HEK293 (cell line): ENCODE measurements around the gene ATP5IF1.
A peak's percentile ranks its signal among the peaks of the same experiment; 100 is the strongest.

Experiments used
- HIC1 ChIP-seq: fragments of 450-650 bp; formaldehyde crosslinking; IDR thresholded peaks from 2 replicates; pipeline ENCODE4 v1.5.1; 2016; ENCODE audit warnings: missing biosample characterization, missing genetic modification characterization
- KLF16 ChIP-seq: fragments of 450-650 bp; formaldehyde crosslinking; IDR thresholded peaks from 2 replicates; pipeline ENCODE4 v1.5.1; 2017; ENCODE audit warnings: missing biosample characterization, missing genetic modification characterization
- SCRT1 ChIP-seq: fragments of 450-650 bp; formaldehyde crosslinking; IDR thresholded peaks from 2 replicates; pipeline ENCODE4 v1.5.1; 2016; ENCODE audit warnings: missing biosample characterization, missing genetic modification characterization, borderline replicate concordance
- SP3 ChIP-seq: fragments of 450-650 bp; formaldehyde crosslinking; IDR thresholded peaks from 2 replicates; pipeline ENCODE4 v1.5.1; 2016; ENCODE audit warnings: missing biosample characterization, missing genetic modification characterization
- TRIM28 ChIP-seq: IDR thresholded peaks from 2 replicates; pipeline ENCODE4 v1.6.1; 2011; ENCODE audit warnings: low read length, control low read depth, borderline replicate concordance
- YY2 ChIP-seq: fragments of 450-650 bp; formaldehyde crosslinking; IDR thresholded peaks from 2 replicates; pipeline ENCODE4 v1.5.1; 2016; ENCODE audit warnings: missing biosample characterization, missing genetic modification characterization
- ZIC2 ChIP-seq: fragments of 450-650 bp; formaldehyde crosslinking; IDR thresholded peaks from 2 replicates; pipeline ENCODE4 v1.5.1; 2016; ENCODE audit warnings: missing biosample characterization, missing genetic modification characterization
- ZNF211 ChIP-seq: fragments of 450-650 bp; formaldehyde crosslinking; IDR thresholded peaks from 2 replicates; pipeline ENCODE4 v1.5.1; 2016; ENCODE audit warnings: low read depth, missing biosample characterization, missing genetic modification characterization
- ZNF214 ChIP-seq: fragments of 450-650 bp; formaldehyde crosslinking; IDR thresholded peaks from 2 replicates; pipeline ENCODE4 v1.5.1; 2017; ENCODE audit warnings: missing biosample characterization, mild to moderate bottlenecking, missing genetic modification characterization, borderline replicate concordance
- ZNF221 ChIP-seq: fragments of 450-650 bp; formaldehyde crosslinking; IDR thresholded peaks from 2 replicates; pipeline ENCODE4 v1.5.1; 2017; ENCODE audit warnings: missing biosample characterization, missing genetic modification characterization, borderline replicate concordance
- ZNF362 ChIP-seq: fragments of 450-650 bp; formaldehyde crosslinking; IDR thresholded peaks from 2 replicates; pipeline ENCODE4 v1.5.1; 2016; ENCODE audit warnings: missing biosample characterization, missing genetic modification characterization
- ZNF398 ChIP-seq: fragments of 450-650 bp; formaldehyde crosslinking; IDR thresholded peaks from 2 replicates; pipeline ENCODE4 v1.5.1; 2017; ENCODE audit warnings: missing biosample characterization, missing genetic modification characterization
- ZNF404 ChIP-seq: fragments of 450-650 bp; formaldehyde crosslinking; IDR thresholded peaks from 2 replicates; pipeline ENCODE4 v1.5.1; 2017; ENCODE audit warnings: missing biosample characterization, missing genetic modification characterization
- ZNF423 ChIP-seq: fragments of 450-650 bp; formaldehyde crosslinking; IDR thresholded peaks from 2 replicates; pipeline ENCODE4 v1.5.1; 2016; ENCODE audit warnings: missing biosample characterization, missing genetic modification characterization
- ZNF449 ChIP-seq: fragments of 450-650 bp; formaldehyde crosslinking; IDR thresholded peaks from 2 replicates; pipeline ENCODE4 v1.5.1; 2017; ENCODE audit warnings: missing biosample characterization, mild to moderate bottlenecking, missing genetic modification characterization, moderate library complexity
- ZNF521 ChIP-seq: fragments of 450-650 bp; formaldehyde crosslinking; IDR thresholded peaks from 2 replicates; pipeline ENCODE4 v1.5.1; 2017; ENCODE audit warnings: missing biosample characterization, mild to moderate bottlenecking, missing genetic modification characterization
- ZNF561 ChIP-seq: fragments of 450-650 bp; IDR thresholded peaks from 2 replicates; pipeline ENCODE4 v1.5.1; 2018; ENCODE audit warnings: missing biosample characterization, missing genetic modification characterization, borderline replicate concordance
- ZNF585B ChIP-seq: fragments of 450-650 bp; formaldehyde crosslinking; IDR thresholded peaks from 2 replicates; pipeline ENCODE4 v1.5.1; 2016; ENCODE audit warnings: missing biosample characterization, missing genetic modification characterization
- ZNF629 ChIP-seq: fragments of 450-650 bp; formaldehyde crosslinking; IDR thresholded peaks from 2 replicates; pipeline ENCODE4 v1.5.1; 2017; ENCODE audit warnings: missing biosample characterization, missing genetic modification characterization
- ZNF664 ChIP-seq: fragments of 450-650 bp; formaldehyde crosslinking; IDR thresholded peaks from 2 replicates; pipeline ENCODE4 v1.5.1; 2016; ENCODE audit warnings: missing biosample characterization, missing genetic modification characterization
- ZNF704 ChIP-seq: fragments of 450-650 bp; formaldehyde crosslinking; IDR thresholded peaks from 2 replicates; pipeline ENCODE4 v1.5.1; 2016; ENCODE audit warnings: missing biosample characterization, missing genetic modification characterization
- ZNF792 ChIP-seq: fragments of 450-650 bp; formaldehyde crosslinking; IDR thresholded peaks from 2 replicates; pipeline ENCODE4 v1.5.1; 2016; ENCODE audit warnings: missing biosample characterization, missing genetic modification characterization
- ZSCAN23 ChIP-seq: fragments of 450-650 bp; formaldehyde crosslinking; IDR thresholded peaks from 2 replicates; pipeline ENCODE4 v1.5.1; 2016; ENCODE audit warnings: missing biosample characterization, missing genetic modification characterization

Gene ATP5IF1

GRCh38 chr1:28247612-28248272 lies 11.8 kb downstream of the ATP5IF1 start (continued):
- no peak for TF ChIP-seq YY2 (tag by site-specific recombination)
- TF ChIP-seq ZNF521 (tag by site-specific recombination) = no peak
- no peak for TF ChIP-seq TRIM28
- TF ChIP-seq ZNF398 (tag by site-specific recombination) = no peak
- no peak for TF ChIP-seq ZNF214 (tag by site-specific recombination)
- no peak for TF ChIP-seq SP3
- TF ChIP-seq ZNF221 = no peak
- TF ChIP-seq ZSCAN23 (tag by site-specific recombination) = 0 out of 2 replicates have a peak, but pooled peaks have one; percentile 34
- no peak for TF ChIP-seq KLF16 (tag by site-specific recombination)
- no peak for TF ChIP-seq ZNF449 (tag by site-specific recombination)
- no peak for TF ChIP-seq SCRT1
- no peak for TF ChIP-seq ZNF585B (tag by site-specific recombination)
- no peak for TF ChIP-seq ZNF404
- TF ChIP-seq ZNF664 = peak; percentile 5
- TF ChIP-seq ZNF561 (tag by site-specific recombination) = 0 out of 2 replicates have a peak, but pooled peaks have one; percentile 27
- no peak for TF ChIP-seq HIC1 (tag by site-specific recombination)
- no peak for TF ChIP-seq ZNF423 (tag by site-specific recombination)
- TF ChIP-seq ZIC2 = no peak
- TF ChIP-seq ZNF211 (tag by site-specific recombination) = no peak
- no peak for TF ChIP-seq ZNF362
- peak; percentile 6; the same call in 1 of the 2 replicates for TF ChIP-seq ZNF629 (tag by site-specific recombination)
- TF ChIP-seq ZNF792 (tag by site-specific recombination) = no peak
- TF ChIP-seq ZNF704 (tag by site-specific recombination) = no peak
